ENCODE results near the gene HOXC6.

DNA sequence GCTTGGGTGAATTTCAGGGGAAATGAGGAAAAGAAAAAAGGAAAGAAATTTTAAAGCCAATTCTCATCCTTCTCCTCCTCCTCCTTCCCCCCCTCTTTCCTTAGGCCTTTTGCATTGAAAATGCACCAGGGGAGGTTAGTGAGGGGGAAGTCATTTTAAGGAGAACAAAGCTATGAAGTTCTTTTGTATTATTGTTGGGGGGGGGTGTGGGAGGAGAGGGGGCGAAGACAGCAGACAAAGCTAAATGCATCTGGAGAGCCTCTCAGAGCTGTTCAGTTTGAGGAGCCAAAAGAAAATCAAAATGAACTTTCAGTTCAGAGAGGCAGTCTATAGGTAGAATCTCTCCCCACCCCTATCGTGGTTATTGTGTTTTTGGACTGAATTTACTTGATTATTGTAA is 27.3 kb downstream of the HOXC6 start:
- TF ChIP-seq JUND (IDR thresholded peaks at IDR 0.05; ENCODE audit: low read depth, low read length) (no peak), SRF (IDR thresholded peaks at IDR 0.05; ENCODE audit: low read depth in 2 of 2, low read length in 2 of 2) (no peak), ZNF384 (IDR thresholded peaks at IDR 0.05; ENCODE audit: borderline replicate concordance, low read depth, low read length) (no peak), RAD51 (IDR thresholded peaks at IDR 0.05) (no peak), NFIC (IDR thresholded peaks at IDR 0.05; ENCODE audit: low read depth, low read length) (no peak), NRF1 (conservative IDR thresholded peaks at IDR 0.05; ENCODE audit: low read depth, low read length) (no peak), MLLT1 (IDR thresholded peaks at IDR 0.05) (no peak), SREBF2 (IDR thresholded peaks at IDR 0.05; ENCODE audit: low read length) (no peak), POLR2A (IDR thresholded peaks at IDR 0.05; ENCODE audit: low read depth, low read length) (no peak), PRDM15 (CRISPR knock-in tag; IDR thresholded peaks at IDR 0.05) (no peak), ELK1 (IDR thresholded peaks at IDR 0.05; ENCODE audit: low read depth, low read length) (no peak), FOS (IDR thresholded peaks at IDR 0.05; ENCODE audit: borderline replicate concordance, extremely low read depth, insufficient read length) (no peak), SPI1 (IDR thresholded peaks at IDR 0.05; ENCODE audit: borderline replicate concordance, insufficient read depth, low read depth, low read length) (no peak)
- TF ChIP-seq, protein P1, sequence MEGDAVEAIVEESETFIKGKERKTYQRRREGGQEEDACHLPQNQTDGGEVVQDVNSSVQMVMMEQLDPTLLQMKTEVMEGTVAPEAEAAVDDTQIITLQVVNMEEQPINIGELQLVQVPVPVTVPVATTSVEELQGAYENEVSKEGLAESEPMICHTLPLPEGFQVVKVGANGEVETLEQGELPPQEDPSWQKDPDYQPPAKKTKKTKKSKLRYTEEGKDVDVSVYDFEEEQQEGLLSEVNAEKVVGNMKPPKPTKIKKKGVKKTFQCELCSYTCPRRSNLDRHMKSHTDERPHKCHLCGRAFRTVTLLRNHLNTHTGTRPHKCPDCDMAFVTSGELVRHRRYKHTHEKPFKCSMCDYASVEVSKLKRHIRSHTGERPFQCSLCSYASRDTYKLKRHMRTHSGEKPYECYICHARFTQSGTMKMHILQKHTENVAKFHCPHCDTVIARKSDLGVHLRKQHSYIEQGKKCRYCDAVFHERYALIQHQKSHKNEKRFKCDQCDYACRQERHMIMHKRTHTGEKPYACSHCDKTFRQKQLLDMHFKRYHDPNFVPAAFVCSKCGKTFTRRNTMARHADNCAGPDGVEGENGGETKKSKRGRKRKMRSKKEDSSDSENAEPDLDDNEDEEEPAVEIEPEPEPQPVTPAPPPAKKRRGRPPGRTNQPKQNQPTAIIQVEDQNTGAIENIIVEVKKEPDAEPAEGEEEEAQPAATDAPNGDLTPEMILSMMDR (IDR thresholded peaks at IDR 0.05 in 2 of 3, conservative IDR thresholded peaks at IDR 0.05 in 1 of 3; ENCODE audit: control insufficient read depth in 2 of 3, extremely low read depth in 1 of 3, insufficient read depth in 1 of 3, low read depth in 3 of 3, low read length in 3 of 3) = no peak

All from GM12878 (cell line).